HG03469 (cell line): ENCODE results near the gene PDCD1LG2.
"Not testable (repeated sequence)": the region's sequence is repeated elsewhere in the genome, so short reads cannot be mapped to it uniquely, and the experiment has no call there.

Experiments
- ATAC-seq: cut with Tn5 transposase; IDR thresholded peaks from one replicate; pipeline ENCODE4 v1.9.1; 2021; ENCODE audit warnings: mild to moderate bottlenecking, moderate library complexity, moderate number of reproducible peaks; ENCODE audit not compliant: unreplicated experiment

The PDCD1LG2 gene

DNA sequence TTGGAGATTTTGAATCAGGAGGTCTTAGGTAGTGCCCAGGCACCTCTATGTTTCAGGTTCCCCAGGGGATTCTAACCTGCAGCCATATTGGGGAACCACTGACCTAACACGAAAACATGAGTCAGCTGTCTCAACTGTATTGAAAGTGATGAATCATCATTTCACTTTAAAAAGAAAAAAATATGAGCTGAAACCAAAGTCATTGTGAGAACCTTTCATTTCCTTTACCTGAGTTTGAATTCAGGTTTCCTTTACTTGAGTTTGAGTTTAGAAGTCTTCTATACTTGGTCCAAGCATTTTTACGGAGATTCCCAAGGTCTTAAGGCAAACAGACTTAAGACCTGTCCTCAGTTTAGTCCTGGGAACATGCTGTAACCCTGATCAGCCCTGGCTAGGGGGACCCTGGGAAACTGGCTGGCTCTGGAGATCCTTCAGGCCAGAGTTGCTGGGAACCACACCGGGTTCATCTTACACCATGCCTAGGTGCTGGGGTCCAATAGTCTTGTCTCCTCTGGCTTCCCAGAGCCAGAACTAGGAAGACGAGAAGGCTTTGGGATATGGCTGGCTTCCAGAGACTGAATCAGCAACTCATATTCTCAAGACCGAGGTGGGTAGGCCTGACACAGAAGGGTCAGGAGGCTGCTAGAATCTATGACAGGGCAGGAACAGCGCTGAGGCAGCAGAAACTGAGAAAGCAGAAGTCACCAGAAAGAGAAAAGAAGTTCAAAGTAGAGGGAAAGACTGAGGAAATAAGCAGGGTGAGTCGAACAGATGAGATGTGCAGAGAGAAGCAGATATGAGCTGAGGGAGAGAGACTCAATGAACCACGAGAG is 16.4 kb upstream of the PDCD1LG2 start:
- ATAC-seq: peak; percentile 68

DNA sequence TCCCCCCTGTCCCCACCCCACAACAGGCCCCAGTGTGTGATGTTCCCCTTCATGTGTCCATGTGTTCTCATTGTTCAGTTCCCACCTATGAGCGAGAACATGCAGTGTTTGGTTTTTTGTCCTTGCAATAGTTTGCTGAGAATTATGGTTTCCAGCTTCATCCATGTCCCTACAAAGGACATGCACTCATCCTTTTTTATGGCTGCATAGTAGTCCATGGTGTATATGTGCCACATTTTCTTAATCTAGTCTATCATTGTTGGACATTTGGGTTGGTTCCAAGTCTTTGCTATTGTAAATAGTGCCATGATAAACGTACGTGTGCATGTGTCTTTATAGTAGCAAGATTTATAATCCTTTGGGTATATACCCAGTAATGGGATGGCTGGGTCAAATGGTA is 15.6 kb upstream of the PDCD1LG2 start:
- ATAC-seq: not testable (repeated sequence)

DNA sequence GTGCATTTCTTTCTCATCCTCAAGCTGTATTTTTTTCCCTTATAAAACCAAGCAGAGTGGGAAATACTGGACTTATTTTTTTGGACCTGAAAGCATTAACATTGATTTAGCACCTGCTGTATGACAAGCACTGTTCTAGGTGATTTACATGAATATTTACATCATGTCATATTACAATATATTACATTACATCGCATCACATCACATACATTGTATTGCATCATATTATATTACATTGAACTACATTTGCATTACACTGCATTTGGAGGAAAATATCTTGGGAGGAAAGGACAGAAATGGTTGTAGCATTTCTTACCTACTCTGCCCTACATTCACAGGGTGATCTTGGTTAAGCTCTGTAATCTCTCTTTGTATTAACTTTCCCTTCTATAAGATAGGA is 11.2 kb upstream of the PDCD1LG2 start:
- ATAC-seq: no peak

DNA sequence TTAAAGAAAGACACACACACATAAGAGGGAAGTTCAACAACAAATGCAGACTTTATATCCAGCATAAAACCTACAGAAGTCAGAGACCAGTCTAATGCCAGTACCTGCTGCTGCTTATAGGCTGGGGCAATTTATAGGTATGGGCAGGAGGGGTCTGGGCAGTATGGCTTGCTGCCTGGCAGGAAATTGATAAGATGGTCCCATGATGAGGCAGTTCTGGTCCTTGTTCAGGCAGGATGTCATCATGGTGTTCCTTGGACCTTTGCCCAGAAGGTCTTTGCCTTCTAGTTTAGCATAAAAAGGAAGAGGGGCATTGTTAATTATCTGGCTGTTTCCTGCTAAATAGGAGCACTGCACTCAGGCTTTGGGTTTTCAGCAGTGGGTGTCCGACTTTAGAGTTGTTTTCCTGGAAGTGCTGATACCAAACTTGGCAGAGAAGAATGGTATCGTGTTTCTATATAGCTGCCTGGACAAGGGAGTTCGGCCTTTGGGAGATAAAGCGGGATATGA is 10.4 kb upstream of the PDCD1LG2 start:
- ATAC-seq: no peak

DNA sequence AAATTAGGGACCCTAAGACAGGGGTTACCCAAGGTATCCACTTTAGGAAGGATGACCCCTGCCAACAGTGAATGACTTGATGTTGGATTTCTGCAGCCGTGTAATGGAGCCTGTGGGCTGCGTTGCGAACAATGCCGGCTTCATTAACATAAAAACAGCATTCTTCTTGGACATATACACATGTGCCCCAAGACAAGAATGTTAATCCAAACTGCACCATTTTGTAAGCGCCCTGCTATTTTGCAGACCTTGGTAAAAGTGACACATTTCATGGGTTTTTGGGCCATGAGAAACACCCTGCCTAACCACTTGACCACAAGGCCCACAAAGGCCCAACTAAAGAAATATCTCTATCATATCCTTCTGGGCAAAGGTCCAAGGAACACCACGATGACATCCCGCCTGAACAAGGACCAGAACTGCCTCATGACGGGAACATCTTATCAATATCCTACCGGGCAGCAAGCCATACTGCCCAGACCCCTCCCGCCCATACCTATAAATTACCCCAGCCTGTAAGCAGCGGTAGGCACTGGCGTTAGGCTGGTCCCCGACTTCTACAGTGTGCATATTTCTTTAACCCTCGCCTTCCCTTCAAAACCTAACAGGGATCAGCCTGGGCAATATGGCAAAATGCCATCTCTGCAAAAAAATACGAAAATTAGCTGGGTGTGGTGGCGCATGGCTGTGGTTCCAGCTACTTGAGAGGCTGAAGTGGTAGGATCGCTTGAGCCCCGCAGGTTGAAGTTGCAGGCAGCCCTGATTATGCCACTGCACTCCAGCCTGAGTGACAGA is 9.7 kb upstream of the PDCD1LG2 start:
- ATAC-seq: no peak

DNA sequence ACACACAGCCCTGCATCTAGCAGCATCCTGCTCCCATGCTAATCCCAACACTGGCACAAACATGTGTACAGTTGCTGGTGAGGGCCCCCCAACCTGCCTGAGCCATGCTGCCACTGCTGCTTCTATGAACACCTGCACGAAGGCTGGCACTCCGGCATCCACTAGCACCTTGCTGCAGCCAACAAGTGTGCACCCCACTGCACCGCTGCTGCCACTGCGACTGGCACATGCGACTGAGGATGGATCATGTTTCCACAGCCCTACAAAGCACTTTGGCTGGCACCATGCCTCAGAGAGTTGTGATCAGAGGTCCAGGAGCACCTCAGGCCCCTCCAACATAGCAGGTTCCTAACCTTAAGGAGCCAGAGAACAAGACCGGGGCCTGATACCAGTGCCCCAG is 7.8 kb upstream of the PDCD1LG2 start:
- ATAC-seq: no peak

DNA sequence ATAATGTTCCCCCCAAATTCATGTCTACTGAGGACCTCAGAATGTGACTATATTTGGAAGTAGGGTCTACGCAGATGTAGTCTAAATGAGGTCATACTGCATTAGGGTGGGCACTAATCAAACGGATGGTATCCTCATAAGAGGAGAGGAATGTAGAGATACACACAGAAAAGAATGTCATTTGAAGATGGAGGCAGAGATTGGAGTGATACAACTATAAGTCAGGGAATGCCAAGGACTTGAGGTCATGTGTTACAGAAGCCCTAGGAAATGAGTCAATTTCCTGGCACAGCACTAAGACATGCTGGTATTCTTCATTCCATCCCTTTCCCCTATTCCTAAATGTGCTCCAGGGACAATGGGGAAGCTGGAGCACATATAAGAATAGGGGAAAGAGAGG is 758 bp upstream of the PDCD1LG2 start:
- no peak for ATAC-seq

DNA sequence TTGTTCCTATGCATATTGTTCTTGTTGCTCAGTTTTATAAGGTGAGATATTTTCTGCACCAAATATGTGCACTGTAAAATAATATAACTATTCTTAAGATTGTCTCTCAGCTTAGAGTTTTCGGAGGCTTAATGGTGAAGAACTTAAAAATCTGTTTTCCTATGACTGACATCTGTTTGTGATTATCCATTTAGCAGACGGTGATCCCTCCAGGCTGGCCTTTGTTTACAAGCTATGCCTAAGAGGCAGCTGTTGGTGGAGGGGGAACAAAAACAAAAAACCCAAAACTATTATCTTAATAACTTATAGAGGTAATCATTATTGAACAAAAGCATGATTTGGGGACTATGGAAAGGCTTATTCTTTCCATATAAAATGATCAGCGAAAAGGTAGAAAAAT is 658 bp downstream of the PDCD1LG2 start:
- no peak for ATAC-seq

DNA sequence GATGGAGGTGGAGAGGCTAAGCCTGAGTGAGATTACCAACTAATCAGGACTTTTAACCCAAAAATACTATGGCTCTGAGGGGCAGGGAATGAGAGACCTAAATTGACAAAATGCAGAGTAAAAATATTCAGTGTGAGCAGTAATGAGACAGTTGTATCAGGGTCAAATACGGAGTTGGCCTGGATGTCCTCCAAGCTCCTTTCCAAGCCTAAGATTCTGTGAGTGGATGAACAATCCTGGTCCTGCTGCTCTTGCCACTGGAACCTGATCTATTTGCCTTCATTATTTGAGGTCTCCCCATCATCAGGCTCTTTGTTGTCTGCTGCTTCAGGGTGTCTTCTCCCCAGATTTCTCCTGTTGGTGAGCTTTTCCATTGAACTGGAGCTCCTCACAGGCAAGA is 1.1 kb downstream of the PDCD1LG2 start:
- no peak for ATAC-seq

DNA sequence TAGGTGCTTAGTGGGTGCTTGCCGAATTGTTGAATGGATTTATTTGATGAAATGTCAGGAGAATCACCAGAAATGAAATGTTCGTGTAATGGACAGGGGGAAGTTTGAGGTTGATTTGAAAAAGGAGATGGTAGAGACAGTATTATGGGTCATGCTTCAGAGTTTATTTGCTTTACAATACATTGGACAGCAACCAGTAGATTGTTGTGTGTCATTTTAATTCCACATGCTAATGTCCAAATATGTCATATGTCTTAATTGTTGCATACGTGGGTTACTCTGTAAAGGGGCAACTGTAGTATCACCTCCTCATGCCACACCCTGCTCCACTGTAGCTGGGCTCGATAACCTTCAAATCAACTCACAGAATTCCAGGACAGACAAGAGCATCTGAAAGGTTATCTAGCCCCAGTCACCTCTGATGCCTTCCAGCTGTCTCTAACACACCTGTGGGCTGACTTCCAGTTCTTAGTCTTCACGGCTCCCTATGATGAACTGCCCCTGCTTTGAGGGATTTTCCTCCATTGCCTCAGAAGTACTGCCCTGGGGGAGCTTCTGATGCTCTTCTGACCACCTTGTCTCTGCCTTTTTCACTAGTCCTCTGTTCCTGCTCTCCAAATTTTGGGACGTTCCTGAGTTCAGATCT is 1.7 kb downstream of the PDCD1LG2 start:
- no peak for ATAC-seq

DNA sequence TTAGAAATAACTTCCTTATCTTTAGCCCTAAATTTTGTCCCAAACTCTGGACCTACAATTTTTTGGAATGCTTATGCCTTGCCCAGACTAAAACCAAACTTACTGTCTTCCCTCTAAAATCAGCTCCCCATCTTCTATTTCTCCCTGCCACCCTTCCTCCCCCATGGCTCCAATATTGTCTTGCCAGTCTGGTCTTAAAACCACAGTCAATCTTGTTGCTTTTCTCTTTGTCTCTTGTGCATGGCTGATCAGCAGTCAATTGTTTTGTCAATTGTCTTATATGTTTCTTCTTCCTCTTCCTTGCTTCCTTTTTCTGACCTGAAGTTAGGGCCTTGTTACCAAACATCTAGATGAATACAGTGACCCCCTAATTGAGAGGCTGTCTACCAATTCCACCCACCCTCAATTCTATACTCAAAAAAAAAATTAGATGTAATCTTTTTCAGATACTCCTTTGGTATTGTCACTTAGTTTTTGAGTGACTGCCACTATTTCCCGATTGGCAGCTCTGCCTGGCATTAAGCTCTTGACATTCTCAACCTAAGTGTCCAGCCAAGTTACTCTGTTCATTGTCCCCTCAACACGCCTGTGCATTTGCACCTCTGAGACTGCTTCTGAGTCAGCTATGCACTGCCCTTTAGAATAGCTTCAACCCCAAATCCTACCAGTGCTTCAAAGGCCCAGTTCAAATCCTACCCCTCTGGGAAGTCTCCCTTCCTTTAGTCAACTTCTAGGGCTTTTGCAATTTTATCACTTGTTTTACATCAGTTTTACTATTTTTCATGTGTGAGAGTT is 2.5 kb downstream of the PDCD1LG2 start:
- ATAC-seq: no peak

DNA sequence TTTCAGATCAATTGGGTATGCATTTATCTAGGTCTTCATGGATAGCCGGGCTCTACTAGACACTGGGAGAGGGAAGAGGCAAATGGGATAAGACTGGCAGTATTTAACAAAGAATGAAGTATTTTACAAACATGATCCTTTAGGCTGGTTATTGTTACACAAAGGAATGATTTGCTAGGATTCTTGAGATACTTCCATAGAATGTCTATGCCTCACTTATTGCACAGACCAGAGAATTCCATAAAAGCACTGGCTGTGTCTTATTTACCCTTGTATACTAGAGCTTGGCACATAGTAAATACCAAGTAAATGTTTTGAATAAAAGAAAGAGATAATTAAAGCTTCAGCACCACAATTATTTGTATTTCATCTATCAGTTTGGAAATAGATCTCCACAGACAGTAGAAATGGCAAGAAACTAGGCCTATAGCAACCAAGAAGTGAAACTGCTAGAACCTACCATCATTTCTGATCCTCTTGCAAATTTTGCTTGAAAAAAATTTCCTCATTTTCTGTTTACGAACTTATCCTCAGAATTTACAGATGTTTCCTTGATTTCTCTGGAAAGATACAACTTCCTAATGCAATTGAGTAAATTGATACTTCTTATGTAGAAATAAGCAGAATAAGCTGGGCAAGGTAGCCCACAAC is 3.8 kb downstream of the PDCD1LG2 start:
- no peak for ATAC-seq

DNA sequence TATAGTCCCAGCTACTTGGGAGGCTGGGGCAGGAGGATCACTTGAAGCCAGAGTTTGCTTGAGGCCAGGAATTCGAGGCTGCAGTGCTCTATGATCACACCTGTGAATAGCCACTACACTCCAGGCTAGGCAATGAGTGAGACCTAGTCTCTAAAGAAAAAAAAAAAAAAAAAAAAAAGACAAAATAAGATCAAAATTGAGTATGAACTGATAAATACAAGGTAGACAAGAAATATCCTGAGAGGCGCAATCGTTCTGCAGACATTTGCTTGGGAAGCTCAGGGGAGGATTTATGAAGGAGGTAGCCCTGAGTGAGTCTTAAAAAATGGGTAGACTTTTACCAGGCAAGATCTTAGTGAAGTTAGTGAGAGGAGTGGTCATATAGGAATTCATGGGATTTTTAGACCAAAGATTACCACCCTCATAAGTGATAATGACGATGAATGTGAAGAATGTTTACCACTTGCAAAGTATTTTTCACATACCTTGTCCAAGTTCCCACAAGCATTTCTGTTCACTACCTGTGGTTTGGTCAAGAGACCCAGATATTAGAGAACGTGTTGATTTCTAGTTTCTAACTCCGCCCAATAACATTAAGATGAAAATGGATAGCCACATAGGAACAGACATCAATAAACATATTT is 4.4 kb downstream of the PDCD1LG2 start:
- no peak for ATAC-seq

DNA sequence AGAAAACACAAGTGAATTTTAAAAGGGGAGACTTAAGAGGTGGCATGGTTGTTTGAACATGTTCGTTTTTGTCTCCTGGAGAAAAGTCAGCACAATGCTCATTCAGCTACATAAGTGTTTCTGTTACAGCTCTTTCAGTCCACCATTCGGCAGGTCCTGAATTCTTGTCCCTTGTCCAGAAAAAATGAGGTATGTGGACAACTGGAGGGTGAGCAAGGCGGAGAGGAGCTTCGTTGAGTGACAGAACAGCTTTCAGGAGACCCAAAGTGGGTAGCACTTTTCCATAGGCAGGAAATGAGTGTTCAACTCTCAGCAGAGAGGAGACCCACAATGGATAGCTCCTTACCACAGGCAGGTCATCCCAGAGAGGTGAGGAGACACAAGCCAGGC is 4.9 kb downstream of the PDCD1LG2 start:
- no peak for ATAC-seq

DNA sequence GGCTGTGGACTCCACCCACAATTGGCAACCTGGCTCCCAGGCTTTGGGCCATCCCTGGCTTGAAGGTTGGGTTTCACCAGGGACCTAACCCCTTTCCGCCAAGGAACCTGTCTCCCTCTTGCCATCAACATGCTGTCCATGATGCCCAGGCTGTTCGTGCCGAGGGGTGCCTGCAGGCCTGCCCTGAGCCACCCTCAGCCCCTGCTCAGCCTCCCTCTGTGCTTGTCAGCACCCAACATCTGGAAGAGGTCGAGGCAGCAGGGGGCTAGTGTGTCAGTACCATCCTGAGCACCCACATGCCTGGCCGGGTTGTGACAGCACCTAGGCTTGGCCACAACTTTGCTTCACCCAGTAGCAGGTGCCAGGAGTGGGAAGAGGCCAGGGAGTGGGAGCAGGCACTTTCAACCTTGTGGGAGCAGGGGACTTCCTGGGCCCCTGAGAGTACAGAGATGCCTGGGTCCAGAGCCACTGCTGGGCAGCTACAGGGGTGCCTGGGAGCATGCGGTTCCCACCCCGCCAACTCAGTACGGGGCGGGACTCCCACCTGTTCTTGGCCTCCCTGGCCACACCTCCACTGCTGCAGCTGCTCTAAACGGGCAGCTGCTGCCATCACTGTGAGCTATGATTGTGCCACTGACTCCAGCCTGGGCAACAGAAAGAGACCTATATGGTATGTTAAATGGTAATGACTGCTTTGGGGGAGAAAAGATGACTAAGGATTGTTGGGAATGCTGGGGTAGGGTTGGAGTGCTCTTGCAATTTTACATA is 6.3 kb downstream of the PDCD1LG2 start:
- ATAC-seq: no peak

DNA sequence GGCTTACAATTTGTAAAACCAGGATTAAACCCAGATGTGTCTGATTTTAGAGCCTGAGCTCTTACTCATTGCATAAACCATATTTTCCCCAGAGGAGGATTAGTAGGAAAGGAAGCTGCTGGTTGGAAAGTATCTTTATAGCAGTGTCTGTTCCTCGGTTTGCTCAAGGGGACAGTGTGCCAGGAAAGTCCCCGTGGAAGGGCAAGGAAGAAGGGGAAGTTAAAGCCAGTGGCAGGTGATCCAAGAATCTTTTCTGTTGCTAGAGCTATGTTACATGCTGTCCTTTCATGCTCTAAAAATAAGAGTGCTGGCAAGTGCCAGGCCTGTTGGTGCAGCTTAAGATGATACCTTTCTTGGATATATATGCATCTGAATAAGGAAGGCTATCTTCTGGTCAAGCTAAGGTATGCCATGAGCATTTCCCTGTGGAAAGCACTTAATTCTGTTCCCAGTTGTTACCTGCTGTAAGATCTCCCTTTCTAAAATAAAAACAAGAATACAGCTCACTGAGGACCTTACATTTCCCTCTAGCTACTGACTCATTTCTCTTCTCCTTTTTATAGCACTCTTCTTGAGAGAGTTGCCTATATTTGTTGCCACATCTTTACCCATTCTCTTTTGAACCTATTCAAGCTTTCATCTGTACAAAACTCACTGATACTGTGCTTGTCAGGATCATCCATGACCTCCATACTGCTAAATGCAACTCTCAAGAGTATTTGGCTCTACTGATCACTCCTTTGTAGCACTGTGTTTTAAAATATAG is 8.0 kb downstream of the PDCD1LG2 start:
- ATAC-seq: peak; percentile 82

DNA sequence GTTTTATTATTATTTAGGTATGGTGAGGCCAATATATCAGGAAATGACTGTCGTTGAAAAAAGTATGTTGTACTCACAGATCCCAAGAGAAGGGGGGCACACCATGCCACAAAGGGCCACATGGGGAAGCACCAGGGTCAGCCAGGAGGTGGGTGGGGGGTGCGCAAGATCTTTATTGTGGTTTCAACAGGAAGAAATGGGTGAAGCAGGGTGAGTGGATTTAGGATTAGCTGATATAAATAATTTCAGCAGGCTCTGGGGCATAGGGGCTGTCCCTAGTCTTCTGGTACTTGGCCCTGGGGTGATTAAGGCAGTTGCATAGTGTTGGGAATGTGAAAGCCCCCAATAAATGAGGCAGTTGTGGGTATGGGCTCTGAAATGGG is 8.6 kb downstream of the PDCD1LG2 start:
- peak; percentile 20 for ATAC-seq

DNA sequence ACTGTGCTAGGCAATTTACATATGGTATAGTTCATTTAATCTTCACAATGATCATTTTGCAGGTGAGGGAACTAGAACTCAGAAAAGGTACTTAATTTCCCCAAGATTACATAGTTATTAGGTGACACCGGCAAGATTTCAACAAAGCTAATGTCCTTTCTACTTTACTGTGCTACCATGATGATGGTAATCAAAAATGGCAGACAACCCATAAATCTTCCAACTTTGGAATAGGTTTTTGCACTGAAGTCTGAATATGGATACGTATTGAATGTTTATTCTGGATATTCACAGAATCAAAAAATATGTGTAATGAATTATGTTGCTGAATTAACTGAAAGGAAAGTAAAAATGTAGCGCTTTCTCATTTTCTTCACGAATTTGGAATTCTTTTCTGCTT is 13.8 kb downstream of the PDCD1LG2 start:
- ATAC-seq: no peak
